ENCODE data around the gene VAPB.

VAPB gene

DNA sequence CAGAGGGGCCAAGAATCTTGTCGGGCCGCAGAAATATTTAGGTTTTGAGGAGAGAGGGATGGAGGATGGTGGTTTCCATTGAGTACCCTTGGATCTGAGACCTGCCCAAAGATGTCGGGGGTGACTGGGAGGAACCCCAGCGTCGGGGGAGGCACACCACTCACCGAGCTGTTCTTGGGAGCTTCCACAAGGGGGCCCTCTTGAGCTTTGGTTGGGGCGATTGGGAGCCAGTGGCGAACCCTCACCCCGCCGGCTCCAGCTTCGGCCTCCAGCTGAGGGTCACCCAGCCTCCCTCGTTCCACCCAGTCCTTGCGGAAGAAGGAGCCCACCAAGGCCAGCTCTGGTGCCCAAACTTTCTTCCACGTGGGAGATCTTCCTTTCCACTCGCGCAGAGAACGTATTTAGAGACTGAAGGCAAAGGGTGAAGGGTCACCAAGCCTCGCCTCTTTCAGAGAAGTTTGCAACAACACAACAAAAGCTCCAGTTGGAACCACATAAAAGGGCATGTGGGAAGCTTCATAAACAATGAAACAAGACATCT lies 92.5 kb downstream of the VAPB start:
- DNase-seq = peak in 17 of 51 donors; percentile 5 to 60 (median 9)

DNA sequence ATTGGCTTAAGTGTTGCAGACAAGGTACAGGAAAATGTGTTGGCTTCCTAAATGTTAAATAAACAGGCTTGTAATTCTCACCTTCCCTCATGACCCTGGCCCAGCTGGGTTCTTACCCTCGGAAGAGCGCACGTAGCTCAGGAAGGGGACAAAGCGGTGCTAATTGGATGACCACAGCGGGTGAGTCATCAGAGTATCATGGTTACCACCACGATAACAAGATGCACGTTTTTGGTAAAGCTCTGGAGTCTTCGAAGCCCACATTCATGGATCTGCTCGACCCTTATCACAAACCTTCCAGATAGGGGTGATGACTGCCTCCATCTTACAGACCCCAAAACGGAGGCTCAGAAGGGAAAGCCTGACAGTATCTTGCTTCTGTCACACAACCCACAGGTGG lies 93.4 kb downstream of the VAPB start:
- DNase-seq = no peak

DNA sequence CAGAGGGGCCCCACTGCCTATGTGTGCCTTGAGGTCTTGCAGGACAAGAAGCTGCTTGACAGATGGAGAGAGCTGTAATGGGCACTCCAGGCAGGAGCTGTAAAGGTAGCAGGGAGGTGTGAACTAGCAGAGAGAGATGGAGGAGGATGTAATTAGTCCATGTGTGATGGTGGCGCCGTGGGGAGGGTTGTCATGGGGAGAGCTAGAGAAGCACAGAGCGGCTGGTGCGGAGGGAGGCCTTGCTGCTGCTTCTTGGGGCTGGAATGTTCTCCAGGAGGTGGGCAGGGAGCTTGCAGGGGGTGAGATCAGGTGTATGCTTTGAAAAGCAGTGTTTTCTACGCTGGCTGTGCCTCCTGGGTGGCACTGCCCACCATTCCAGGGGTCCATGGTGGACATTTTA lies 94.0 kb downstream of the VAPB start:
- no peak for DNase-seq

DNA sequence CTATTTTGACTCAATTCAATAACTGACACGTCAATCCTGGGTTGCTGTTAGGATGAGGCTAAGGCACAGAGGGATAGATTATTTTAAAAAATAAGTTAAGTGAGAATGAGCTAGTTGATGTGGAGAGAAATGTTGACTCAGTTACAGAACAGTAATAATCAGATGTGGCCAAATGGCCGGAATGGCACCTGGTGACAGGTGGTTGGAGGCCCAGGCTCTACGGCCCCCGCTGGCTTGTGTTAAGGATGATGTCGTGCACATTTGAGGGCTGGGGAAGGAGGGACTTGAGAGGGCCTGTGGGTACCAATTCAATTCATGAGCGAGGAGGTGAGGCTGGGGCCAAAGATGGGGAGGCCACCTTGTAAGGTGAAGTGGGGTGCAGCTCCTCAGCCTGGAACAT lies 94.4 kb downstream of the VAPB start:
- DNase-seq = no peak

DNA sequence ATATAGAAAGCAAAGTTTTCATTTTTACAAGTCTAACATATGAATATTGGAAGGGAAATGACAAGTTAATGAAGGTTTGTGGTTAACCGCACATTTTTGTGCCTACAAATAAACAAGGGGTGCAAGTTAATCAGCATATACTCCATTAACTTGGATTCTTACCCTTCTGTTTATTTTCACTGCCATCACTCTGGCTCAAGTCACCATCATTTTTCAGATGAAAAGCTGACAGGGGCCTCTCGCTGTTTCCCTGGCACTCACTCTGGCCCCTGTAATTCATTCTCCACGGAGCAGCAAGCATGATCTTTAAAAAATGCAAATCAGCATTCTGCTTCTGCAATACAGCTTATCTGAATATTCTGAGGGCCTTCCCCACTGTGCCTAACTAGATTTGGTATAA lies 96.4 kb downstream of the VAPB start:
- no peak for DNase-seq

DNA sequence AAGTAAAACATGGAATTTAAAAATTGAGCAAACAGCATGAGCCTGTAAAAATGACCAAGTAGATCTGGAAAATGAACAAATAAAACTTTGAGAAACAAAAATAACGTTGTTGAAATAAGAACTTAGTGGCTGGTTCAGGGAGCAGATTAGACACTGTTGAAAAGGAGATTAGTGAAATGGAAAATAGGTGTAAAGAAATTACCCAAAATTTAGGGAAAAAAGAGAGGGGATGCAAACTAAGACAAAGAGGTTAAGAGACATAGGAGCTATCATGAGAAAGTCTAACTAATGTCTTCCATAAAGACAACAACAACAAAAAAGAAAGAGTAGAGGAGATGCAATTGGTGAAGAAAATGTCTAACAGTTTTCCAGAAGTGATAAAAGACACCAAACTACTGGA lies 97.2 kb downstream of the VAPB start:
- no peak for DNase-seq

DNA sequence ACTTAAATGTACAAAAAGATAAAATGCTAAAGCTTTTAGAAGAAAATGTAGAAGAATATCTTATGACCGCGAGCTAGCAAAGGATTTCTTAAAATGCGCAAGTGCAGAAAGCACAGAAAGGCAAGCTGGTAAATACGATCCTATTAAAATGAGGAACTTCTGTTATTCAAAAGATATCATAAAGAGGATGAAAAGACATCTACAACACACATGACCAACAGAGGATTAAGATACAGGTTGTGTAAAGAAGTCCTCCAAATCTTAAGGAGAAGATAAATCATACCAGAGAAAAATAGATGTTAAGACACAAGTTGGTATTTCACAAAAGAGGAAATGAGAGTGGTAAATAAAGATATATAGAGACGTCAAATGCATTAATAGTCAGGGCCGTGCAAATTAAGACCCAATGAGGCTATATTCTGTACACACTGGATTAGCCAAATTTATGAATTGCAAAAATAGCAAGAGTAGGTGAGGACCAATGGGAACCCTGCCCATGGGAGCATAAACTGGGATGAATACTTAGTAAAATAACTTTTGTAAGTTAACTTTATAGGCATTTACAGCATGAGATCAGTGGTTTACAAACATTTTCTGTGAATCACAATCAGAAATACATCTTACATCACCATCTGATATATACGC lies 103.2 kb downstream of the VAPB start:
- no peak for DNase-seq

DNA sequence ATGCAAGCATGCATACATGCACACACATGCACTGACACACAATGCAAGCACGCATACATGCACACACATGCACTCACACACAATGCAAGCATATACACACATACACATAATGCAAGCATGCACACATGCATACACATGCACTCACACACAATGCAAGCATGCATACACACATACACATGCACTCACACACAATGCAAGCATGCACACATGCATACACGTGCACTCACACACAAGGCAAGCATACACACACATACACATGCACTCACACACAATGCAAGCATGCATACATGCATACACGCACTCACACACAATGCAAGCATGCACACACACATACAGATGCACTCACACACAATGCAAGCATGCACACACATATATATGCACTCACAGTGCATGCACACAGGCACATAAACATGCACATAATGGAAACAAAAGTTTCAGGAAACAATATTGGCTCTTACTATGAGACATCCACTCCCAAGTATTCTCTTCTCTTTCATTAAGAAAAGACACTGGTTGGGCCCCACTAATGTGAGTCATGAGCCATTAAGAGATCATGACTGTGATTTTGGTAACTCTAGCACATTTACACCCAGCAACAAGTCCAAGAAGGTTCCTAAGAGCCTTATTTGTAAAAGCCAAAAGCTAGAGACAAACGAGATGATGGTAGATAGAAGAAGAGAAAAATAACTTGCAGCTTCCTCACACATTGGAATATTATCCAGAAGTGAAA lies 103.9 kb downstream of the VAPB start:
- DNase-seq = no peak

DNA sequence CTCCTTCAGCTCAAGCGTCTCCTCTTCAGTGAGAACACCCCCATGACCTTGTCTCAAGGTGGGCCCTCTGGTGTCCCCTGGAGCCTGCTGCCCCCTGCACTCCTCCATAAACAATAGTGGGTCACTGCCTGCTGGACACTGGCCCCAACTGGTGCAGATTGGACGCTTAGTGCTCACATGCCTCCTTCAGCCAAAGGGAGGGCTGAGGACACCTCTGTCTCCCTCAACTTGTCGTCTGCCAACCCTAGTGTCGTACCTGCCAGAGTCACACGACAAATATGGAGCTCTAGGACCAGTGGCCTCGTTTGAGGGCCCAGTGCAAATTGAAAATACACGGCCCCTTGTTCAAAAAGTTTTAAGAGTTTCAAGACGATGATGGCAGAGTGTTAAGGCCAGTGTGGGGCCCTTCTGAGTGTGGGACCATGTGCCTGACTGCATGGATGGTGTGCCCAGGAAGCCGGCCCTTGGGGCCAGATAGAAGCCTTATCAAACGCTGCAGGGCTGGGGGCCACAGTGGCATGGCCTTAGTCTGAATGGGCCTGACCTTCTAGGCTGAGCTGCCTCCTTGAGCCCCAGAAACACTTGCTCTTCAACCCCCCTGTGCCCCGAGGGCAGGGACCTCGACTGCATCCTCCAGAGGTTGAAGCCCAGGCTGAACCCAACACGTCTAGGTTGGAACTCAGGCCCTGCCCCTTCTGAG lies 106.0 kb downstream of the VAPB start:
- DNase-seq = no peak

DNA sequence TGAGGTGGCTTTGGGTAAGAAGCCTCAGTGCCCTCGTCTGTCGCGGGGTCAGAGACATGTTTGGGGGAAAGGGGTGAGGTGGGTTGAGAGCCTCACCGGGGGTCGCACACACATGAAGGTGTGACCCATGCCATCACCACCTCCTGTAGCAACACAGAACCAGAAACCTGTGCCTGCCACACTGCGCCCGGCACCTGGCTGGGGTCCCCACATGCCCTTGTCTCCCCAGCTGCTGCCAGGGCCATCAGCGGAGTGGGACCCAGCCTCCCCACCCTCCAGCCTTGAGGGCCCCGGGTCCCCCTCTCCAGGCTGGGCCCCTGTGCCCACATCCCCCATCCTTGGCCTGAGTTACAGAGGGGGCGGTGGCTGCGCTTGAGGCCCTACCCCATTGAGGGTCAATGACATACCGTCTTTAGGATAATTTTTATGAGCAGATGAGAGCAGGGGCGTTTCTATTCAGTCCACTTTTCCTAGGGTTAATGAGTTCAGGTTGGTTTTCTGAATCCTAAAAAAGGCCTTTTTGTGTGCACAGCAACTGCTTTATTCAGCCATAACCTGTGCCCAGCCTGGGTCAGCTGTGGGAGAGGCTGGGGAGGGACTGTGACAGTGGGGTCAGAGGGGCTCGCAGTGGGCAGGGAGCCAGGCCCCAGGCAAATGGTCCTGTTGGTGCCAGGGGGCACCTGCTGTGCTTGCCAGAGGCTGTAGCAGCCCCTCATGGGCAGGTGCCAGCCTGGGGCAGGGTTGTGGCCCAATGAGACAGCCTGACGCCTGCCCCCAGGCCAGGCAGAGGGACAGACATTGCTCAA lies 106.8 kb downstream of the VAPB start:
- DNase-seq = no peak

DNA sequence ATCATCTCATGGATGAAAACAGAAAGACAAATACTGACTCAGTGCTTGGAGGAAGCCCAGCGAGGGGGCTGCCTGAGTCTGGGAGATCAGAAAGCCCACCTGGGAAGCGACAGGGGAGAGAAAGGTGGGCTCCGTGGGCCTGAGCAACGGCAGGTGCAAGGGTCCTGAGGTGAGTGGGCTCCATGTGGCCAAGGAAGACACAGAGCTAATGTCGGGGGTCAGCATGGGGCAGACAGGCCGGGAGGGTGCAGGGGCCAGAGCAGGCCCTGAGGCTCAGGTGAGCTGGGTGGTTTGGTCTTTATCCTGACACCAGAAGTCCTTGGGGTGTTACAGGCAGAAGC lies 107.4 kb downstream of the VAPB start:
- DNase-seq = no peak

DNA sequence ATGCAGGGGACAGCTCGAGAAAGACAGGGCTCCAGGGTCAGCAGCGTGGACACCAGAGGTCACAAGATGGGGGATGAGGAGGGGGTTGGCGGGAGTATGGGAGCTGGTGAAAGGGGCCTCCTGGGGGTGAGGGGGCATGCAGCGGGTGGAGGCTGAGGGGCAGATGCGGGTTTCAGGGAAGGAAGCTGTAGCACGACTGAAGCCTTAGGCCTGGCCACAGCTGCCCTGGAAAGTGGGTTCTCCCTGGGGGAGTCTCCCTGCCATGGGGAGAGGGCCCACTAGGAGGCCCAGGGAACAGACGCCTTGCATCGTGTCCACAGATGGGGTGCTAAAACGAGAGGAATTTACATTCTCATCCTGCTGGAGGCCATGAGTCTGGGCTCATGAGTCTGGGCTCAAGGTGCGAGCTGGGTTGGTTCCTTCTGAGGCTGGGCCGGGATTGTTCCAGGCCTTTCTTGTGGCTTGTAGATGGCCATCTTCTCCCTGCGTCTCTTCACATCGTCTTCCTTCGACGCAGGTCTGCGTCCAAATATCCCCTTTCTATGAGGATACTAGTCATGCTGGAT lies 108.1 kb downstream of the VAPB start:
- no peak for DNase-seq

DNA sequence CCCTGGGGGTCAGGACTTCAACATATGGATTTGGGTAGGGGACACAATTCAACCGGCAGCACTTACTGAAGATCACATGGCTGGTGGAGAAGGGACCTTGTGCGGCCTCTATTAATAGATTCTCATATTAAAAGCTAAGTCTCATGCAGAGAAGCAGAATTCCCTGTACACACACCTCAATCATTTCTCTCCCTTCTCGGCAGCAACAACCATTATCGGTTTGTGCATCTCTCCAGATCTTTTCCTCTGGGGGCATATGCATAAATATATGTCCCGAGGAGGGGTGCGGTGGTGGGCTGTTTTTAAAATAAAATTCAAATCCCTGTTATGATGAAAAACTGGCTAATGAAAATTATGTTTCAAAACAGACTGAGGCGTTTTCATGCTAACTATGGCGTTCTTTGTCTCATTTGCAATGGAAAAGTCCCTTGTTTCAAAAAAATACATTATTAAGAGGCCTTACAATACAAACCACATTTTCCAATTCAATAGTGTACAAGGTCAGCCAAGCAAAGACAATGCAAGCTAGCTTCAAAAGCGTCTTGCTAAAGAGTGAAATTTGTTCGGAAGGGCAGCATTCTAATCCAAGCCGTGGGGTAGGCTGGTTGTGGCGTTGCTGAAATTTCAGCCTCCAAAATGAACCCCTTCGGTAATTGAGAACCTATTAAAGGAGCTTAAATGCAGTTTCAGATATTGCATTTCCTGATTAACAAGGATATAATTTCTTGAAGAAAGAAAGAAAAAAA lies 108.9 kb downstream of the VAPB start:
- no peak for DNase-seq

DNA sequence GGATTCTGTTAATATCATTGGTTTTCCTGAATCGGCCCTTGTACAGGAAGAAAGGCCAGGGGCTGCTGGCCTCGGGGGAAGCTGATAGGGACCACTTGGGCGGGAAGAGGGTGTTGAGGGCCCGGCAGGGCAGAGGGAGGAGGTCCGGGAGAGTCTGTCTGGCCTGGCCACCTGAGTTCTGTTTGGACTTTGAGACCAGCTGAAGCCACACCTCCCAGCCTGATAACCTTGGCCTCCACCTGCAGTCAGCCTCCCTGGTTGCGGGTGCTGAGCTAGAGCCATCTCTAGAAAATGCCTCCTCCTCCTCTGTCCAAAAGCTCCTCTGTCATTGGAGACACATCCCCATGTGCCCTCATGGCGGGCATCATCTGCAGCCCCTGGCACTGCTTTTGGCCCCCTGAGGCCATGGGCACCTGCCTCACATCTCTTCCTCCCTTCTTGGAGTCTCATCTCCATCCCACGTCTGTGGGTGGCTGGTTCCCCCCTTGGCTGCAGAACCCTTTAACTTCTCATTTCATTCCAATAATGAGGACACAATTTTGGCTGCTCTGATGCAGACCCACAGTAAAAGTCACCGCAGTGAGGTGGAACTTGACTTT lies 109.5 kb downstream of the VAPB start:
- DNase-seq = no peak

DNA sequence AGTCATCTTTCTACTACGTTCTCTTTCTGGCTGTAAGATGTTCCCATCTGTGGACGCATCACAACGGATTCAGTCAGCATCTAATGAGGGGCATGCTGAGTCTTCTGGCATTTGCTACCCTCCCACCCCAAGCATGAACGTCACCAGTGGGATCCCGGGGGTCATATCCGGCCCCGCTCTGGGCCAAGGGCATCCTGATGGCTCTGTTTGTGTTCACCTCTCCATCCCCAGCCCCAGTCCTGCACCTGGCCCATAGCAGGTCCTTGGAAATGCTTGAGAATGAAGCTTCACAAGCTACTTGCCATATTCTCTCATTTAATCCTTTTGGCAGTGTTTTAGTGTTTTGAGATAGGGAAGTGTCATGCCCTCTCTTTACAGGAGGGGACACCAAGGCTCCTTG lies 111.2 kb downstream of the VAPB start:
- no peak for DNase-seq

Measured in hypothalamus (tissue), 51 donors.